Measurements from ENCODE around the gene MFN2.

DNA sequence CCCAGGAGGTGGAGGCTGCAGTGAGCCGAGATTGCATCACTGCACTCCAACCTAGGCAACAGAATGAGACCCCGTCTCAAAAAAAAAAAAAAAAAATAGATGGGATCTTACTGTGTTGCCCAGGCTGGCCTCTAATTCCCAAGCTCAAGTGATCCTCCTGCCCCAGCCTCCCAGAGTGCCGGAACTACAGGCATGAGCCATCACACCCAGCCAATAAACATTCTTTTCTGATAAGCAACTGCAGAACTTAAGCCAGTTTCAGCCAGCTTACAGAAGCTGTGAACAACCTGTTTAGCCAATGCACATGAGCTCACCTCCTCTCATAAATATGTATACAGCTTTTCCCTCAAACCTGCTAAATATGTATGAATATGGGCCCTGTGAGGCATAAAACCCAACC lies 35.9 kb downstream of the MFN2 start:
- TF ChIP-seq CTCF (IDR thresholded peaks at IDR 0.05) (no peak), EZH2phosphoT487 (IDR thresholded peaks at IDR 0.05) (no peak), EZH2 (IDR thresholded peaks at IDR 0.05) (no peak)
